AG04449 (cell line): Measurements from ENCODE around the gene SMDT1.

Experiments
- CTCF ChIA-PET: fragments of 350-600 bp; formaldehyde crosslinking; extraction: SDS; loops from one replicate; lab custom pipeline; 2021; ENCODE audit warnings: antibody characterized with exemption; lab: Yijun Ruan, JAX
- POLR2A ChIA-PET: fragments of 400-600, 350-600 bp; formaldehyde crosslinking; extraction: SDS; loops from one replicate; lab custom pipeline; 2020; ENCODE audit warnings: antibody characterized with exemption, inconsistent platforms; lab: Yijun Ruan, JAX
- DNase-seq: peaks from one replicate; pipeline ENCODE4 v3.0.0-alpha.2; 2010; ENCODE audit warnings: low read depth, low spot score
- H3K4me3 ChIP-seq: 2 replicates; pipeline ENCODE4 v1.5.1; 2011; ENCODE audit warnings: low read depth, mild to moderate bottlenecking, control low read depth, low read length
- TF ChIP-seq, protein P1 (sequence below): IDR thresholded peaks from one replicate; pipeline ENCODE4 v1.5.1; 2011; ENCODE audit warnings: mild to moderate bottlenecking, moderate library complexity, low read length, control low read depth, inconsistent platforms; ENCODE audit not compliant: insufficient read depth; ENCODE audit errors: missing control alignments

The SMDT1 gene

DNA sequence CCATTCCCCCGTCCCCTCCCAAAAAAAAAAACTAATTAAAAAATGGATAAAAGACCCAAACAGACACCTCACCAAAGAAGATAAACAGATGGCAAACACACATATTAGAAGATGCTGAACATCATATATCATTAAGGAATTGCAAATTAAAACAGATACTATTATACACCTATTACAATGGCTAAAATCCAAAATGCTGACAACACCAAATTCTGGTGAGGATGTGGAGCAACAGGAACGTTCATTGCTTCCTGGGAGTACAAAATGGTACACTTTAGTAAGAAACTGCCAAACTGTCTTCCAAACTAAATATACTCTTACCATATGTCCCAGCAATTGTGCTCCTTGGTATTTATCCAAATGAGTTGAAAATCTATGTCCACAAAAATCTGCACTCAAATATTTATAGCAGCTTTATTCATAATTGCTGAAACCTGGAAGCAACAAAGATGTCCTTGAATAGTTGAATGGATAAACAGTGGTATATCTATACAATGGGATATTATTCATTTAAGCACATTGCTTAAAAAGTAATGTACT, 28.8 kb upstream of the SMDT1 start:
- CTCF ChIA-PET: interaction anchor here (1.0 kb wide), 1 partner anchor 11 kb away, joined by 3 read pairs; no protein-coding TSS in a partner anchor
- POLR2A ChIA-PET: no interaction called here
- TF ChIP-seq, protein P1, sequence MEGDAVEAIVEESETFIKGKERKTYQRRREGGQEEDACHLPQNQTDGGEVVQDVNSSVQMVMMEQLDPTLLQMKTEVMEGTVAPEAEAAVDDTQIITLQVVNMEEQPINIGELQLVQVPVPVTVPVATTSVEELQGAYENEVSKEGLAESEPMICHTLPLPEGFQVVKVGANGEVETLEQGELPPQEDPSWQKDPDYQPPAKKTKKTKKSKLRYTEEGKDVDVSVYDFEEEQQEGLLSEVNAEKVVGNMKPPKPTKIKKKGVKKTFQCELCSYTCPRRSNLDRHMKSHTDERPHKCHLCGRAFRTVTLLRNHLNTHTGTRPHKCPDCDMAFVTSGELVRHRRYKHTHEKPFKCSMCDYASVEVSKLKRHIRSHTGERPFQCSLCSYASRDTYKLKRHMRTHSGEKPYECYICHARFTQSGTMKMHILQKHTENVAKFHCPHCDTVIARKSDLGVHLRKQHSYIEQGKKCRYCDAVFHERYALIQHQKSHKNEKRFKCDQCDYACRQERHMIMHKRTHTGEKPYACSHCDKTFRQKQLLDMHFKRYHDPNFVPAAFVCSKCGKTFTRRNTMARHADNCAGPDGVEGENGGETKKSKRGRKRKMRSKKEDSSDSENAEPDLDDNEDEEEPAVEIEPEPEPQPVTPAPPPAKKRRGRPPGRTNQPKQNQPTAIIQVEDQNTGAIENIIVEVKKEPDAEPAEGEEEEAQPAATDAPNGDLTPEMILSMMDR: no peak
- H3K4me3 ChIP-seq: no peak overlapping the region
- no peak for DNase-seq

DNA sequence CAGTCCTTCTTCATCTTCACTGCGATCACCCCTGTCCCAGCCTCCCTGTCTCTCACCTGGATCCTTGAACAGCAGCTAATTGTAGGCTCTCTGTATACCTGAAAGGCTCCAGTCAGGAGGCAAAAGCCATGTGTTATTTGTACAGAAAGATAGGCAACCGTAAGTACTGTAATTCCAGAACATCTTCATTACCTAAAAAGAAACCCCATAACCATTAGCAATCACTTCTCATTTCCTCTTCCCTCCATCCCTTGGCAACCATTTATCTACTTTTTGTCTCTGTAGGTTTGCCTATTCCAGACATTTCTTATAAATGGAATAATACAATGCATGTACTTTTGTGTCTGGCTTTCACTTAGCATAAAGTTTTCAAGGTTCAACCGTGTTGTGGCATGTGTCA, 26.7 kb upstream of the SMDT1 start:
- CTCF ChIA-PET: no interaction called here
- TF ChIP-seq, protein P1: no peak
- no peak for DNase-seq
- POLR2A ChIA-PET: no interaction called here
- no peak overlapping the region for H3K4me3 ChIP-seq

DNA sequence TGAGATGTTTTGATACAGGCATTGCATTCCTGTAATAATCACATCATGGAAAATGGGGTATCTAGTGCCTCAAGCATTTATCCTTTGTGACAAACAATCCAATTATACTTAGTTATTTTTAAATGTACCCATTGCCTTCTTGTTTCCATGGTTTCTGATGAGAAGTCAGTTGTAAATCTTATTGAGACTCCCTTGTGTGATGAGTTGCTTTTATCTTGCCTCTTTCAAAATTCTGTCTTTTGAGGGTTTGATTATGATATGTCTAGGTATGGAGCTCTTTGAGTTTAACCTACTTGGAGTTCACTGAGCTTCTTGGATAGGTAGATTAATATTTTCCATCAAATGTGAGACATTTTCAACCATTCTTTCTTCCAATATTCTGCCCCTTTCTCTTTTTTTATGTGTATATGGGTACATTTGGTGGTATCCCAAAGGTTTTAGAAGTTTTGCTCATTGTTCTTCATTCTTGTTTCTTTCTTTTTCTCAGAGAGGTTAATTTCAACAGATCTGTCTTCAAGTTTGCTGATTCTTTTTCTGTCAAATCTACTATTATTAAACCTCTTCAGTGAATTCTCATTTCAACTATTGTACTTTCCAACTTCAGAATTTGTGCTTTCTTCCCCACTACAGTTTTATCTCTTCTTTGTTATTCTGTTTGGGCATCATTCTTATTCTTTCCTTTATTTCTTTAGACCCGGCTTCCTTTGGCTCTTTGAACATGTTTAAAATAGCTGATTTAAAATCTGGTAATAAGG, 22.6 kb upstream of the SMDT1 start:
- TF ChIP-seq, protein P1: no peak
- CTCF ChIA-PET: no interaction called here
- H3K4me3 ChIP-seq: no peak overlapping the region
- no peak for DNase-seq
- POLR2A ChIA-PET: no interaction called here

DNA sequence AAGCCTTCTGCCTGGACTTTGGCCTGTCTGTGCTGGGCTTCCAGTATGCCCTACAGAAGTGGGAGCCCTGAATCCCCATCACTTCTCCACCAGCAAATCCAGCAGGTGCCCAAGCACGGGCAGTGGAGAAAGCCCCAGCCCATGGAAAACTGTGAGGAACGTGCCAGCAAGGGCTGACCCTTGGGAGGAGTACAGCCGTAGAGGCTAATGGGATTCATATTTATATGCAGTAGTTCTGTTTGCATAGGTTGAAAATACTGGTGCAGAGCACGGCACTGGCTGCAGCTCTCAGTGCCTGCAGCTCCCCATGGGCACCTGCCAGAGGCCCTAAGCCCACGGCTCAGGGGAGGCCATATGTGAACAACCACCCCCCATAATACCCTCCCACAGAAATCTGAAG, 19.0 kb upstream of the SMDT1 start:
- POLR2A ChIA-PET: no interaction called here
- no peak overlapping the region for H3K4me3 ChIP-seq
- DNase-seq: no peak
- TF ChIP-seq, protein P1: no peak
- CTCF ChIA-PET: no interaction called here

DNA sequence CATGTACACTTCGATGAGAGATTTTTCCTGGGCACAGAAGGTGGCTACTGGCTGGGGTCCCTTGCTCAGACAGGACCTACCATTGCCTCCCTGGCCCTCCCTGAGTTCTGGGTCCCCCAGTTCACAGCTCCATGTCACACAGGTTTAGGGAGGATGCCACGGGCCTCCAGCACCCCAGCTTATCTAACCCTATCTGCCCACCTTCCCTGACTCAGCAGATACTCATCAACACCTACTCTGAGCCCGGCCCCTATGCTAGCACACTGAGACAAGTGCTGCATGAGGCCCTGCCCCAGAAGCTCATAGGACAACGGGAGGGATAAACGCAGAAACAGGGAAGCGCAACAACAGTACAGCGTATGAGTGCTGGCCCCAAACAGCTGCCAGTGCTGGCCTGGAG, 18.5 kb upstream of the SMDT1 start:
- H3K4me3 ChIP-seq: no peak overlapping the region
- DNase-seq: no peak
- CTCF ChIA-PET: no interaction called here
- TF ChIP-seq, protein P1: no peak
- POLR2A ChIA-PET: no interaction called here

DNA sequence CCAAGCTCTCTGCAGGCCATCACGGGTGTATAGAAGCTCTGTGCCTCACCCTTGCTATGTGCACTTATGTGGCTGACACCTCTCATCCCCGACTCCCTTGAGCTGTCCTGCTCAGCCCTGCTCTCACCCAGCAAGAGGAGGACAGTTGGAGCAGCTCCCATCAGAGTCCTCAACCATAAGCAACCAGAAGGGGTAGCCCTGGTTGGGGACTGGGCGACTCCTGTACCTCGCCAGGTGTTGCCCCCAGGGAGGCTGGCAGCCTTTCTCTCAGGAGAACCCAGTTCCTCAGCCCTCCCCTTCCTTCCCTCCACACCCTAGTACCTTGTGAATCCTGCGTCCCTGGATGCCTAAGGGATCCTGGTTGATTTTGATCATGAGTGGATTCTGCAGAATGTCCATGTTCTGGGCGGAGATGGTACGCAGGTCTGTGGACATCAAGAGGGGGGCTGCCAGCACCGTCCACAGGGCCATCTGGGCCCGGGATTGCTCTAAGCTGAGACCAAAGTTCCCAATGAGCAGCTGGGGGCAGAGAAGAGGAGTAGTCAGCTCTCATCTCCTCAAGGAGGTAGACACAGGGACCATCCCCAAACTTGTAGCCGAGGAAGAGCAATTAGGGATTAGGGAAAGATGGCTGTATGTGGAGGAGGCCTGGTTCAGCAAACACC, 16.9 kb upstream of the SMDT1 start:
- POLR2A ChIA-PET: no interaction called here
- no peak for DNase-seq
- no peak overlapping the region for H3K4me3 ChIP-seq
- CTCF ChIA-PET: interaction anchor here (0.7 kb wide), 1 partner anchor 12 kb away, joined by 3 read pairs; no protein-coding TSS in a partner anchor
- TF ChIP-seq, protein P1: no peak
